HuH-7 (cell line): Measurements from ENCODE around the gene TUBG1.

Source experiments
- DNase-seq: peaks from one replicate; pipeline ENCODE4 v3.0.0; 2011; ENCODE audit warnings: low spot score

Gene TUBG1

DNA sequence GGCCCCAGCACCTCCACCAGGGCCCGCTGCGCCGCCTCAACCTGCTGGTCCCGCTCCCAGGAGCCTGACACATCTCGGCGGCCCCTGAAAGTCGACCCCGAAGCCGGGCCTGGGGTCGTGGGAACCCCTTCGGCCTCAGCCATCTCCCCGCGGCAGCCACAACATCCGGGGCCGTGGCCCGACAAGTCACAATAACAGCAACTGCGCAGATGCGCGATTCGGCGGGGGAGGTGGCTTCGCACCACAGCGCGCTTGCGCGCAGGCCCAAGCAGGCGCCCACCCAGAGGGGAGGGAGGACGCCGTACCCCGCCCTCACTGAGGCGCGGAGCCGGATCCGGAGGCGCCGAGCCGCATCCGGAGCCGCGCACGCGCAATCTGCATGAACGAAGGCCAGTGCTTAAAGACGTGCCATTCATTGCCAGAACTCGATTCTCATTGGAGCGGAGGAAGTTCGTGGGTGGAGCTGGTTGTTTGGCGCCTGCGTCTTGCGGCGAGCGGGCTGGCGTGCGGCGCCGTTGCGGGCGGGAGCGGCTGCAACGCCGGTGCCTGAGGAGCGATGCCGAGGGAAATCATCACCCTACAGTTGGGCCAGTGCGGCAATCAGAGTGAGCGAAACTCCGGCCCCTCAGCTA is at the start of gene TUBG1, which contains the start of gene RETREG3:
Gene TUBG1, plus strand, starts transcription at position 502 of the 632 bp plus-strand sequence. Its CDS starts 55 bp downstream, at position 557.
Gene RETREG3, minus strand, starts transcription at position 193 of the 632 bp plus-strand sequence. Its CDS starts 50 bp downstream, at position 143.
- peak; percentile 98 for DNase-seq

DNA sequence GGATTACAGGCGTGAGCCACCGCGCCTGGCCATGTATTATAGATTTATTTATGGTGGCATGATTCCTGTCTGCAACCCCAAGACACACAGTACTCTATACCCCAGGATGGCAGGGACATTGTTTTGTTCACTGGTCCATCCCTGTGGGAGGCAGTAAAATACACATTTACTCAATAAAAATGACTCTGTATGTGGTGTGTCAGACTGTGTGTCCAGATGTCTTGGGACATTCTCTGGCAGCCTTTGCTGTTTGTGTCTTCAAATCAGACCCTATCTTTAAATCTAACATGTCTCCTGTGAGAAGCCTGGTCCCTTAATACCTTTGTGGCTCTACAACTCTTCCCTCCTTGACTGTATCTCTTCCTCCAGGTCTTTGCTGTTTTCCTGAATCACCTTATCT is 49.2 kb upstream of the TUBG1 start:
- no peak for DNase-seq

DNA sequence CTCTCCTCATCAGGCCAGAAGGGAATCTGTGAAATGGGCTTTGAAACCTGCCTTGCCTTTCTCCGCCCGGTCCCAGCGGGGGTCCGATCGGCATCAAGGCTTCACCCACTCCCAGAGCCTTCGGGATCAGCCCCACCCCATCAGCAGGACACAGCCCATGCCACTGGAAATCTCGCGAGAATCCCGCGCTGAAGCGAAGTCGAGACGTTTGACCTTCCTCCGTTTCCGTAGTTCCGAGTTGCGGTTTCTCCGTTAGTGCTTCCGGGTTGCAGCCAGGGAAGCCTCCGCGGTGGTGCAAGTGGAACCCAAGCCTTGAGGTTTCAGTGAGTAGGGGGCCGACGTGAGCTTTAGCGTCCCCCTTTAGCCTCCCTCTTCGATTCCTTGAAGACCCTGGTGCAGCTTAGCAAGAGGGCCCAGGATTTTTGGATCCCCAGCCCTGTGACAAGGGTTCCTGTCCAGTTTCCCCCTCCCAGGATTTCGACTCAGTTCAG is 47.5 kb upstream of the TUBG1 start, which contains the start of gene COASY:
Gene COASY, plus strand, starts transcription at position 252 of the 491 bp plus-strand sequence. CDS start 475 bp downstream, outside the sequence.
- peak; percentile 100 for DNase-seq

DNA sequence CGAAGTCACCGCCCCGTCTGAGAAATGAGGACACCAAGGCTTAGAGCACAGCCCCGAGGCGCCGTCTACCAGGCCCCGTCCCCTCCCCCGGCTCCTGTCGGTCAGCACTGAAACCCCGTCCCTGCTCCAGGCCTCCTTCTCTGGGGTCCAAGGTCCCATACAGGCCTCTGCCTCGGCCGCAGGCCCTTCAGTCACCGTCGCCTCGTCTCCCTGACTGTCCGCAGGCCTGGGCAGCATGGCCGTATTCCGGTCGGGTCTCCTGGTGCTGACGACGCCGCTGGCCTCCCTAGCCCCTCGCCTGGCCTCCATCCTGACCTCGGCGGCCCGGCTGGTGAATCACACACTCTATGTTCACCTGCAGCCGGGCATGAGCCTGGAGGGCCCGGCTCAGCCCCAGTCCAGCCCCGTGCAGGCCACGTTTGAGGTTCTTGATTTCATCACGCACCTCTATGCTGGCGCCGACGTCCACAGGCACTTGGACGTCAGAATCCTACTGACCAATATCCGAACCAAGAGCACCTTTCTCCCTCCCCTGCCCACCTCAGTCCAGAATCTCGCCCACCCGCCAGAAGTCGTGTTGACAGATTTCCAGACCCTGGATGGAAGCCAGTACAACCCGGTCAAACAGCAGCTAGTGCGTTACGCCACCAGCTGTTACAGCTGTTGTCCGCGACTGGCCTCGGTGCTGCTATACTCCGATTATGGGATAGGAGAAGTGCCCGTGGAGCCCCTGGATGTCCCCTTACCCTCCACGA is 46.9 kb upstream of the TUBG1 start:
- peak; percentile 52 for DNase-seq

DNA sequence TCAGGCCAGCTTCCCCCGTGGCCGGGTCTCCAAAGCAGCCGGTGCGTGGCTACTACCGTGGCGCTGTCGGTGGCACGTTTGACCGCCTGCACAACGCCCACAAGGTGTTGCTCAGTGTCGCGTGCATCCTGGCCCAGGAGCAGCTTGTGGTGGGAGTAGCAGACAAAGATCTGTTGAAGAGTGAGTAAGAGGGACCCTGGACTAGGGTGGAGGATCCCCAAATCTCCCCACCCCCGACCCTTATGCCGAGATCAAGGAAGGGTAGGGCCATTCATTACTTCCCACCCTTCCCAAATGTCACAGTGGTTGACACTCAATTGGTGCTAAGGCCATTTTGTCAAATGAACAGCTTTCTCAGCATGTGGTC is 46.4 kb upstream of the TUBG1 start:
- no peak for DNase-seq

DNA sequence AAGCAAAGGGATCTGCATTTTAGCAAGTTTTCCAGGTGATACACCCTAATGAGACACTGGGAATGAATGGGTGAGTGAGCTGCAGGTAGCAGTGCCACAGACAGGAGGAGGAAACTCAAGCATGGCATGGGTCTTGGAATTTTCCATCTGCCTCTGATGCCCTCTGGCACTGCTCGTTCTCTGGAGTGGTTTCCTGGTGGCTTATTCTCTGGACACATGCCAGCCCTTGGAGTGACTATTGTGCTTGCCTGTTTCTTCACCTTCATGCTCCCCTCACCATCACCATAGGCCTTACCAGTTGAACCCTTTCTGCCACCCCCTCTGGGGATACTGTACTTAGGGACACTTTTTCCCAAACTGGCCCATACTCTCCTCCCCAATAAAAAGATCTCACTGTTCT is 45.9 kb upstream of the TUBG1 start:
- no peak for DNase-seq

DNA sequence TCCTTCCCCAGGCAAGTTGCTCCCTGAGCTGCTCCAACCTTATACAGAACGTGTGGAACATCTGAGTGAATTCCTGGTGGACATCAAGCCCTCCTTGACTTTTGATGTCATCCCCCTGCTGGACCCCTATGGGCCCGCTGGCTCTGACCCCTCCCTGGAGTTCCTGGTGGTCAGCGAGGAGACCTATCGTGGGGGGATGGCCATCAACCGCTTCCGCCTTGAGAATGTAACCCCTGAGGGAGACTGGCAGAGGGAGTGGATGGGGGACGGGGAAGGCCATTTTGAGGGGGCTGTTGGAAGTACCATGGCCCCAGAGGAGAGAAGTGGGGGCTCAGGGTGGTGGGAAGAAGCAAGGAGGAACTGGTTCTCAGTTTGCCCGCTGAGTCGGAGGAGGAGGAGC is 45.5 kb upstream of the TUBG1 start:
- no peak for DNase-seq

DNA sequence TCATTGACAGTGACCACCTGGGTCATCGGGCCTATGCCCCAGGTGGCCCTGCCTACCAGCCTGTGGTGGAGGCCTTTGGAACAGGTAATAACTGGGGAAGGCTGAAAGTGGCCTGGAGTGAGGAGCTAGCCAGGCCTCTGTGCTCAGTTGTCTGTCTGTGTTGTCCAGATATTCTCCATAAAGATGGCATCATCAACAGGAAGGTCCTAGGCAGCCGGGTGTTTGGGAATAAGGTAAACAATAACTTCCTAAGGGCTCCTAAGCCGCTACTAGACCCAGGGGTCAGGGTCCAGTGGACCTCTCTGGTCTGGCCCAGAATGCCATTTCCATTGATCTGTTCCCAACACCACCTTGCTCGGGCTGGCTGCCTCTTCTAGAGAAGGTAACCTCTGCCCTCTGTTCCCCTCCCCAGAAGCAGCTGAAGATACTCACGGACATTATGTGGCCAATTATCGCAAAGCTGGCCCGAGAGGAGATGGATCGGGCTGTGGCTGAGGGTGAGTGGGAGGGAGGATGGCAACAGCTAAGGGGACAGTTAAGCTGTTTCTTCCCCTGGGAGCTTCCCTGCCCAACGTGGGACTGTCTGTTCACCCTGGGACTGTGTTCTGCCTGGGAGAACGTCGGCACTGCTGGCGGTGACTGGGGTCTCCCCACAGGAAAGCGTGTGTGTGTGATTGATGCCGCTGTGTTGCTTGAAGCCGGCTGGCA is 44.5 kb upstream of the TUBG1 start:
- DNase-seq = no peak

DNA sequence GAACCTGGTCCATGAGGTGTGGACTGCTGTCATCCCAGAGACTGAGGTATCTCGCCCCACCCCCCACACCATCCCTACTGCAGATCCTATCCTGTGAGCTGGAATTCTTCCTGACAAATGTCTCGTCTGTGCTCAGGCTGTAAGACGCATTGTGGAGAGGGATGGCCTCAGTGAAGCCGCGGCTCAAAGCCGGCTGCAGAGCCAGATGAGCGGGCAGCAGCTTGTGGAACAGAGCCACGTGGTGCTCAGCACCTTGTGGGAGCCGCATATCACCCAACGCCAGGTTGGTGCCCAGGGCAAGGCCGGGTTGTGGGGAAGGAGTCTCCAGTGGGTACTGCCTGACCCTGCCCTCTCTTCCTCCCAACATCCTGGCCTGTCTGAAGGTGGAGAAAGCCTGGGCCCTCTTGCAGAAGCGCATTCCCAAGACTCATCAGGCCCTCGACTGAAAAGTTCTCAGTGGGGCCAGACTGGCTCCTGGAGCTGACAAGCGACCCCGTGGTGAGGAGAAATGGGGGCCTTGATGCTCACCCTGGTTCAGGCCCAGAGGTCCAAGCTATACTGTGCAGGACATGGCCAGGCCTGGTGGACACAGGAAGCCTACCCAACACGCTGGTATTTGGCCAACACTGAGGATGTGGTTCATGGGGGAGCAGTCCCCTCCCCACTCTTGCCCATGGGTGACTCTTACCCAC is 43.8 kb upstream of the TUBG1 start:
- DNase-seq = no peak

DNA sequence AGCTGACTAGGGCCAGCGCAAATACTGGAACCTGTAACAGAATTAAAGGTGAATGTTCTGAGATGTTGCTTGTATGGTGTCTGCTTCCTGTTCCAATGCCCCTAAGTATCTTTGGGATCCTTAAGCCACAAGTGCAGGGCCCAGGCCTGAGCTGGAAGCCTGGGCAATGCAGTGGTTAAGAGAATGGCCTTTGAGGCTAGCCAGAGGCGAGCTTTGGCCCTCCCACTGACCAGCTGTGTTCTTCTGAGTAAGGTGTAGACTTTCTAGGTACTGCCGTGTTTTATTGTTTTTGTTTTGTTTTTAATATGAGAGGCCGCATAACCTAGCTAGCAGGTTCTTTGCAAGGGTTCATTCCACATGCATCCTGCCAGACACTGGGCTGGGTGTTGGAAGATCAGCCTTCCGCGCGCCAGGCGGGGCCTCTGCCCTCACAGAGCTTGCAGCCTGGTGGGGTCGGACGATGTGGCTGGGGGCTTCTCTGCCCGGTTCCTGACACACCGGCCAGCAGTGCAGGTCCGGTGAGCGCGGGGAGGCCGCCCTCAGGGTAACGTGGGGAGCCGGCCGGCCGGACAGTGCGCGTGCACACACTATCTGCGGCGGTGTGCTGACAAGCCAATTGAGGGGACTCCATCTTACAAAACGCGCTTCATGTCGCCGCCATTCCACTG is 43.1 kb upstream of the TUBG1 start:
- no peak for DNase-seq

DNA sequence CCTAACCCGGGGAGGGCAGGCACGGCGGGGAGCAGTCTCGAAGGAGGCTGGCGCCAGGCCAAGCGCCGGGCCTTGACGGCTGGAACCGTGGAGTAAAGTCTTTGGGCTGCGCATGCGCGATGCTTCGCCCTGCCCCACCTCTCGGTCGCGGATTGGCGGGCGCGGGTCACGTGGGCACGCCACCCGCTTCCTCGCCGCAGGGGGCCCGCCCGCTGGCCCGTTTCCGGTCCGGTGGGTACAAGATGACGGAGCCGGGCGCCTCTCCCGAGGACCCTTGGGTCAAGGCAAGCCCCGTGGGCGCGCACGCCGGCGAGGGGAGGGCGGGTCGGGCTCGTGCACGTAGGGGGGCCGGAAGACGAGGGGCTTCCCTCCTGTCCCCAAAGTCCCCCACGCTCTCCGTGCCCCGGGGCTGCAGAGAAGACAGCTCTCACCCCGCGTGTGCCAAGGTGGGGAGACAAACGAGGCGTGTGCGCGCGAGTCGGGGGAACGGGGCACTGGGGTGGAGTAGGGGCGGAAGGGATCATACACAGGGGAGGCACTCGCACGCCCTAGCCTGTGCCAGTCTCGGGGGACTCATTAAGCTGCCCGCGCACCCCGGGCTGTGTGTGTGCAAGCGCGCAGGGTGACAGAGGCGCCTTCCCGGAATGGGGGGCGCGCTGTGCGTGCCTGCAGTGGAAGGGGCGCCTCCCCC is 42.5 kb upstream of the TUBG1 start, which contains the start of gene MLX:
Gene MLX, plus strand, starts transcription at position 218 of the 691 bp plus-strand sequence. Its CDS starts 25 bp downstream, at position 243.
- DNase-seq = peak; percentile 100

DNA sequence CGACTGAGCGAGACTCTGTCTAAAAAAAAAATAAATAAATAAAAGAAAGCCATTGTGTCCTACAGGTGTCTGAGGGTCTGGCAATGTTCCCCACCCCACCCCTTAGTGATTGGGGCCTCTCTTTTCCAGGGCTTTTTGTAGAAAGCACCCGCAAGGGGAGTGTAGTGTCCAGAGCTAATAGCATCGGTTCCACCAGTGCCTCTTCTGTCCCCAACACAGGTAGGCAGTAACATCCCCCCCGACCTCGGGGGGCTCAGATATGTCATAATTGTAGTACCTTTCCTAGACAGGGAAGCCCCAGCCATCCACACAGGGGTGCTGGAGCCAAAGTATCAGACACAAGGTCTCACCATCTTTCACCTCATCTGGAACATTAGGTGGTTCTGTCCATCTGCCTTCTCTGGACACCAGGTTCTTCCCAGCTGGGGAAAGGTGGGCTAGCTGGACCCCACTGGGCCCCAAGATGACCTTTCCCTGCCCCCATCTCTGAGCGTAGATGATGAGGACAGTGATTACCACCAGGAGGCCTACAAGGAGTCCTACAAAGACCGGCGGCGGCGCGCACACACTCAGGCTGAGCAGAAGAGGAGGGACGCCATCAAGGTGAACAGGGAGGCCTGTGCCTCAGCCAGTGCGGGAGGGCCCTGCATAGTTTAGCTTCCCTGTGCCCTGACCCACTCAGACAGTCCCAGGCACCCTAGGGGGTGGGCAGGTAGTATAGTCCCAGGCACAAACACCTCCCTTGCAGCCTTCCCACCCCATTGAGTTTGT is 41.0 kb upstream of the TUBG1 start:
- no peak for DNase-seq

DNA sequence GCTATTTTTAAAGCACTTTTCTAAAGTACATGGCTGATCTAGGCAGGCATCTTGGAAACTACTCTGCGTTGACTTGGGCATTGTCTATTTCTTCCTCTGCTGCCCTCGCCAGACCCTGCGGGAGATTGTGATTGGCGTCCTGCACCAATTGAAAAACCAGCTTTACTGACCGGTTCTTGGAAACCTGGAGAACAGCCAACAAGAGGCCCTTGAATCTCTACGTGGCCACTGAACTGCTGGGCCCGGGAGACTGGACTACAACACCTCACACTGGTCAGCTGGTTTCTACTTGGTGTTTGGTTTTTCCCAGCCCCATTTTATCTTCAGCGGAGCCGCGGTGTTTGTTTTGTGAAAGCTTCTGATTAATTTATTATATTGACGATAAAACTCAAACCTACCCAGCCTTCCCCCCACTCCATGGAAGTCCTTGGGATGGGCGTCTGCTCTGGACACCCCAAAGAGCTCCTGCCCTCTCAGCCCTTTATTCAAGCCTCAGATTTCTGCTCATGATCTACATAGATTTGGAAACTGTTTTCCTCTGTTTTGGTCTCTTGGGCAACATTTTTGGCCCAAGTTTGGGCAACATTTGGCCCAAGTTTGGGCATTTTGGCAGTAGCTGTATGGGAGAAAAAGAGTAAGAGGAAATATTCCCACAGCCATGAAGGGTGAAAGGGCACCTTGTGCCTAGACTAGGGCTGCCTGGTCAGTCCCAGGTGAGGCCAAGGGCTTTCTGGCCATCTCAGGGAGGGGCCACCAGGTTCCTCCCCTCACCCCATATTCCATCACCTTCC is 37.9 kb upstream of the TUBG1 start:
- no peak for DNase-seq

DNA sequence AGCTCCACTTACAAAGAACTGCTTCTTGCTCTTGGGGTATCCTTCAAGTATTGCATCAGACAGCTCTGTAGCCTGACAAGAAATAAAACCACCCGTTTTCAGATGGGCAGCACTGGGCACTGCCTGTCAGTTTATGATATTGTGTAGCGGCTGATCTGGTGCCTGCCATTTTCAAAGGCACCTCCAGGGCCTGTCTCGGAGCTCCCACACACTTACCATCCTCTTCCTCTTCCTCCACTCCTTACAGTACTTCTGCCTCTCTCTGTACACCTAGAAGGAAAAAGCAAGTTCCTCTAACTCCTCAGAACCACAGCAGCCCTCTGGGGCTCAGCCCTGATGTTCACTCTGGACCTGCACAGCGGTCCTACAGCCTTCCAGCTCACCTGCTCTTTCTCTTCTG is 36.4 kb upstream of the TUBG1 start:
- DNase-seq = no peak

DNA sequence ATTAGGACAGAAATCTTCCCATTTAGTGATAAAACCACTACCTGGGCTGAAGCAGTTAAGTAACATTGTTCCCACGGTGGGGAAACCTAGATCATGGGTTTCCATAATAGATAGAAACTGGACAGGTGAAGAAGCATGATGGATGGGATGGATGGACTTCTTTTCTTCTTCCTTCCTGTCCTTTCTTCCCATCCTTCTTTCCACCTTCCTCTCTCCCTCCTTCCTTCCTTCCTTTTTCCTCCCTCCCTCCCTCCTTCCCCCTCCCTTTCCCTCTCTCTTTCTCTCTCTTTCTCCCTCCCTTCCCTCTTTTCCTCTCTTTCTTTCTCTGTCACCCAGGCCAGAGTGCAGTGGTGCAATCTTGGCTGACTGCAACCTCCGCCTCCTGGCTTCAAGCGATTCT is 35.0 kb upstream of the TUBG1 start:
- no peak for DNase-seq

DNA sequence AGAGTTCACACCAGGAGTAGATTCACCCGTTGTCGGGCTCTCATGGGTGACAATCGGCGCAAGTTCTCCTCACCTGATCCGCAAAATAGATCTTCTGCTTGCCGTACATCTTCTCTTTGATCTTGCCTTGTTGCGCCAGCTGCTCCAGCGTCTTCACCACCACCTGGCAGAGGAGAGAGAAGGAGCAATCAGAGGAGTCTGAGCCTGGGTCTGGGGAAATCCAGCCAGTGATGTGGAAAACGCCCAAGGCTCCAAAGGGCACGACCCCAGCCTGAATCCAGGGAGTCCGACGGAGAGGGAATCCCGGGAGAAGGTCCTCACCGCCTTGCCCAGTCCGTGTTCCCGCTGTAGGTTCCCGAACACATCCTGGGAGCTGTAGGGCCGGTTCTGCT is 32.3 kb upstream of the TUBG1 start:
- DNase-seq = no peak

DNA sequence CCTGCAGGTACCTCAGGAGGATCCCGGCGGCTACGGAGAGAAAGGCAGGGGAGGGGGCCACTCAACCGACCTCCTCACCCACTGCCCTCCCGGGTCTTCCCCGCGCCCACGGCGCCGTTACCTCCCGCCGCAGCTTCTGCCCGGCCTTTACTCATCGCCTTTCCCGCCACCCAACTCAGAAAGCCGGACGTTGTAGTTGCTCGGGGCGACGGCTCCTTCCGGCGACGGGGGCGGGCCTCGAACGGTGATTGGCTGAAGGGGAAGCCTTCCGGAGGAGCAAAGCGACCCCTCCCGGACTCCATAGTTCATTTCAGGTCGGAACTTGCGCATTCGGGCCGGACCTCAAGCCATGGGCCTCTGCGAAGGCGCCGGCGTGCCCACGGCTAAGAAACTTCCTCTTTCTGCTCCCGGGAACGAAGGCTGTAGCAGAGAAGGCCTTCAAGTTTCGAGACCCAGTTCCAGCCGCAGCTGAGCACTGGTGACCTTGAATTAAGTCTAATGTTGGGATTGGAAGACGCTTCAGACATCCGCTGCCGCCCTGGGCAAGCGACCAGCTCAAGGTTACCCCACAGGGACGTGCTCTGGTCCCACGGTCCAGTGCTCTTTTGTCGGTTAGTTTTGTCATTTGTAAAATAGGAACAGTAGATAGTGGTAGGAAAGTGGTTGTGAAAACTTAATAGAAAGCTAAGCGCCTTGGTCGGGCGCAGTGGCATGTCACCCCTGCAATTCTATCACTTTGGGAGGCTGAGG is 31.8 kb upstream of the TUBG1 start, which contains the start of gene PSMC3IP:
Gene PSMC3IP, minus strand, starts transcription at position 198 of the 750 bp plus-strand sequence. Its CDS starts 43 bp downstream, at position 155.
- DNase-seq = peak; percentile 97

DNA sequence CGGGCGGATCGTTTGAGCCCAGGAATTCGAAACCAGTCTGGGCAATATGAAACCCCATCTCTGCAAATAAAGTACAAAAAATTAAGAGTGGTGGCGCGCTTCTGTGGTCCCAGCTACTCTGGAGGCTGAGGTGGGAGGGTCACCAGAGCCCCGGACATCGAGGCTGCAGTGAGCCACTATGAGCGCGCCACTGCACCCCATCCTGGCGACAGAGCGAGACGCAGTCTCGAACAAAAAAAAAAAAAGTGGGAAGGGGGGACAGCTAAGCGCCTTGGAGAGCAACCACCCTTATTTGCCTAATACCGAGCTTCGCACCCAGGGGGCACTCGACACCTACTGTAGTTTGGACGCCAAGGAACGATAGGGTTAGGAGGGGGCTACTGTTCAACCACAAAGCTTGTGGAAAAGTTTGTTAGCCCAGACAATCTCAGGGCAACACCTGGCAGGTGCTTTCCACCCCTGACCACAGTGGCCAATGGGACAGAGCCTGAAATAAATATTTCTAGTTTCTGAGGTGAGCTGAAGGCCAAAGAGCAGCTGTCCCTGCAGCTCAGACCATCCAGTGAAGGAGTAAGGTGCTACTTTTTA is 31.1 kb upstream of the TUBG1 start:
- DNase-seq = peak; percentile 93
